Astrocyte (in vitro differentiated cells and primary cell): ENCODE measurements around the gene SLC6A19. TPM values are rescaled to one million over a fixed set of nuclear protein-coding genes. Genes with fewer than 3 reads are reported as not detected.
"Not testable (repeated sequence)": the region's sequence is repeated elsewhere in the genome, so short reads cannot be mapped to it uniquely, and the experiment has no call there.

Source experiments
- DNase-seq: peaks from one replicate; pipeline ENCODE4 v3.0.0-alpha.2; 2010; ENCODE audit warnings: low read depth
- FAIRE-seq: peaks from 2 replicates; lab custom pipeline; 2011; peaks lifted over from hg19 to GRCh38; lab: Jason Lieb, UNC
- H2AFZ ChIP-seq: 2 replicates; pipeline ENCODE4 v1.6.0; 2012; ENCODE audit warnings: low read depth, low read length, inconsistent platforms
- H3K27ac ChIP-seq: 2 replicates; pipeline ENCODE4 v1.5.1; 2011; ENCODE audit warnings: low read depth, low read length, inconsistent platforms
- H3K27me3 ChIP-seq: 2 replicates; pipeline ENCODE4 v1.6.0; 2011; ENCODE audit warnings: low read length, inconsistent platforms; ENCODE audit not compliant: insufficient read depth
- H3K36me3 ChIP-seq: 2 replicates; pipeline ENCODE4 v1.5.1; 2011; ENCODE audit warnings: low read length, inconsistent platforms; ENCODE audit not compliant: insufficient read depth
- H3K4me1 ChIP-seq: 2 replicates; pipeline ENCODE4 v1.5.1; 2011; ENCODE audit warnings: low read length, inconsistent platforms; ENCODE audit not compliant: insufficient read depth
- H3K4me2 ChIP-seq: 2 replicates; pipeline ENCODE4 v1.6.0; 2012; ENCODE audit warnings: low read length, inconsistent platforms
- H3K4me3 ChIP-seq: 2 replicates; pipeline ENCODE4 v1.5.1; 2011; ENCODE audit warnings: low read depth, mild to moderate bottlenecking, low read length, inconsistent platforms; ENCODE audit not compliant: insufficient read depth
- H3K79me2 ChIP-seq: 2 replicates; pipeline ENCODE4 v1.6.0; 2012; ENCODE audit warnings: mild to moderate bottlenecking, low read length, inconsistent platforms; ENCODE audit not compliant: insufficient read depth
- H3K9ac ChIP-seq: 2 replicates; pipeline ENCODE4 v1.6.0; 2012; ENCODE audit warnings: mild to moderate bottlenecking, low read length, inconsistent platforms
- H3K9me3 ChIP-seq: 2 replicates; pipeline ENCODE4 v1.5.1; 2012; ENCODE audit warnings: low read depth, mild to moderate bottlenecking, low read length, inconsistent platforms; ENCODE audit not compliant: insufficient read depth
- H4K20me1 ChIP-seq: 2 replicates; pipeline ENCODE4 v1.6.0; 2012; ENCODE audit warnings: low read length, inconsistent platforms; ENCODE audit not compliant: insufficient read depth
- H3K27ac Mint-ChIP-seq: one replicate; pipeline ENCODE4 v1.8.0; 2021; ENCODE audit warnings: mild to moderate bottlenecking, mixed read lengths; ENCODE audit not compliant: unreplicated experiment
- H3K27me3 Mint-ChIP-seq: one replicate; pipeline ENCODE4 v1.8.0; 2021; ENCODE audit warnings: low read depth, mixed read lengths; ENCODE audit not compliant: unreplicated experiment
- H3K36me3 Mint-ChIP-seq: one replicate; pipeline ENCODE4 v1.8.0; 2021; ENCODE audit warnings: low read depth, mixed read lengths; ENCODE audit not compliant: unreplicated experiment
- H3K4me1 Mint-ChIP-seq: one replicate; pipeline ENCODE4 v1.8.0; 2021; ENCODE audit warnings: low read depth, mixed read lengths; ENCODE audit not compliant: unreplicated experiment
- H3K4me3 Mint-ChIP-seq: one replicate; pipeline ENCODE4 v1.8.0; 2021; ENCODE audit warnings: mild to moderate bottlenecking, moderate library complexity, mixed read lengths; ENCODE audit not compliant: unreplicated experiment
- H3K9me3 Mint-ChIP-seq: one replicate; pipeline ENCODE4 v1.8.0; 2021; ENCODE audit warnings: mild to moderate bottlenecking, mixed read lengths; ENCODE audit not compliant: unreplicated experiment
- CTCF ChIP-seq: IDR thresholded peaks from 2 replicates; pipeline ENCODE4 v1.5.1; 2011; ENCODE audit warnings: low read depth, mild to moderate bottlenecking, inconsistent platforms, low read length, moderate library complexity; ENCODE audit not compliant: insufficient read depth
- EZH2 ChIP-seq: IDR thresholded peaks from 2 replicates; pipeline ENCODE4 v1.6.1; 2012; ENCODE audit warnings: mild to moderate bottlenecking, low read length, inconsistent platforms; ENCODE audit not compliant: insufficient read depth
- total RNA-seq: library from RNA; stranded (reverse); gene quantifications from 2 replicates; pipeline ENCODE4 v1.2.1, GENCODE V29; 2021

Gene SLC6A19
- total RNA-seq, 1 donor from 2014 or later, result not detected

GRCh38 chr5:1227667-1228066, 26.3 kb downstream of the SLC6A19 start:
- no peak overlapping the region for H3K4me3 Mint-ChIP-seq
- DNase-seq, result no peak
- Histone ChIP-seq H3K79me2 (no peaks in the 10 kb centered on the region), H3K36me3 (no peaks in the 10 kb centered on the region), H2AFZ (no peak overlapping the region), H3K27me3 (no peaks in the 10 kb centered on the region), H3K9me3 (peaks cover under 1% of the 10 kb centered on the region), H3K4me2 (no peak overlapping the region), H4K20me1 (no peaks in the 10 kb centered on the region), H3K27ac (no peak overlapping the region), H3K9ac (no peak overlapping the region), H3K4me3 (no peak overlapping the region), H3K4me1 (no peaks in the 10 kb centered on the region)
- H3K9me3 Mint-ChIP-seq, result no peaks in the 10 kb centered on the region
- H3K4me1 Mint-ChIP-seq, result no peaks in the 10 kb centered on the region
- TF ChIP-seq EZH2, result no peak
- TF ChIP-seq CTCF, result no peak
- no peaks in the 10 kb centered on the region for H3K36me3 Mint-ChIP-seq
- no peak for FAIRE-seq
- H3K27me3 Mint-ChIP-seq, result peaks cover 43% of the 10 kb centered on the region
- H3K27ac Mint-ChIP-seq, result no peak overlapping the region

GRCh38 chr5:1228120-1228519, 26.7 kb downstream of the SLC6A19 start:
- no peaks in the 10 kb centered on the region for H3K36me3 ChIP-seq
- H3K4me2 ChIP-seq, result no peak overlapping the region
- H4K20me1 ChIP-seq, result no peaks in the 10 kb centered on the region
- no peaks in the 10 kb centered on the region for H3K27me3 ChIP-seq
- TF ChIP-seq EZH2 (no peak), CTCF (no peak)
- no peaks in the 10 kb centered on the region for H3K36me3 Mint-ChIP-seq
- H3K9me3 Mint-ChIP-seq, result no peaks in the 10 kb centered on the region
- H3K4me1 Mint-ChIP-seq, result no peaks in the 10 kb centered on the region
- H3K9me3 ChIP-seq, result no peaks in the 10 kb centered on the region
- no peak overlapping the region for H3K9ac ChIP-seq
- H3K27me3 Mint-ChIP-seq, result peaks cover 43% of the 10 kb centered on the region
- no peak overlapping the region for H3K27ac Mint-ChIP-seq
- no peak overlapping the region for H3K4me3 Mint-ChIP-seq
- no peaks in the 10 kb centered on the region for H3K79me2 ChIP-seq
- no peaks in the 10 kb centered on the region for H3K4me1 ChIP-seq
- H3K27ac ChIP-seq, result no peak overlapping the region
- FAIRE-seq, result no peak
- no peak overlapping the region for H3K4me3 ChIP-seq
- DNase-seq, result no peak
- no peak overlapping the region for H2AFZ ChIP-seq

GRCh38 chr5:1229023-1229422, 27.6 kb downstream of the SLC6A19 start:
- not testable (repeated sequence) for H3K9me3 Mint-ChIP-seq, H3K9ac ChIP-seq, H3K4me3 ChIP-seq, H3K4me1 Mint-ChIP-seq, FAIRE-seq, H3K4me1 ChIP-seq, H3K36me3 Mint-ChIP-seq, H3K27me3 ChIP-seq, H3K27ac ChIP-seq, H3K4me2 ChIP-seq, H3K9me3 ChIP-seq, H4K20me1 ChIP-seq, H2AFZ ChIP-seq, DNase-seq, H3K4me3 Mint-ChIP-seq, H3K27ac Mint-ChIP-seq, H3K79me2 ChIP-seq, H3K36me3 ChIP-seq
- H3K27me3 Mint-ChIP-seq, result peaks cover 36% of the 10 kb centered on the region
